Measurements from ENCODE around the gene SDHB. TPM values are rescaled to one million over a fixed set of nuclear protein-coding genes. Genes with fewer than 3 reads are reported as not detected.

The SDHB gene
- polyA plus RNA-seq, 1 of the 3 experiments (the other 2 are of a cell fraction): 128 TPM

DNA sequence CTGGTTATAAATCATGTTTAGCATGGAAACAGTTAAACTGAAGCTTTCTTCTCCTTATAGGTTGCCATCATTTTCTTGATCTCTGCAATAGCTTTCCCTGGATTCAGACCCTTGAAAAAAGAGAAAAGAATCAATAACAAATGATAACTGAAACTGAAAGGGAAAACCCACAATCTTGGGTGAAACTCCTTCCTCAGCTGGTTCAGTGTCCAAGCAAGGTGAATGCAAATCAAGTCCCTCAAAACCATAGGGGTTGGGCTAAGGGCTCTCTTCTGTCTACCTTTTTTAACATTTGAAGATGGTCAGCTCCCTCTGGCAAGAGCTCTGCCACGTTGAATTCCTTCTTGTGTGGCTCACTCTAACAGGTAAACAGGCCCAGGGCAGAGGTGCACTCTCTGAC lies 35.0 kb downstream of the SDHB start:
- H3K4me2 ChIP-seq: no peak overlapping the region
- no peaks in the 10 kb centered on the region for H4K20me1 ChIP-seq (ENCODE audit: insufficient read depth)
- no peaks in the 10 kb centered on the region for H3K4me1 ChIP-seq (ENCODE audit: control insufficient read depth in 1 of 2, insufficient read depth in 2 of 2, low read depth in 1 of 2, low read length in 1 of 2)
- no peak overlapping the region for H3K4me3 ChIP-seq (ENCODE audit: low read depth in 2 of 2, low read length in 1 of 2)
- H3K9ac ChIP-seq: no peak overlapping the region
- no peak for TF ChIP-seq RAD21 (IDR thresholded peaks at IDR 0.05; ENCODE audit: low read length)
- TF ChIP-seq, protein P1, sequence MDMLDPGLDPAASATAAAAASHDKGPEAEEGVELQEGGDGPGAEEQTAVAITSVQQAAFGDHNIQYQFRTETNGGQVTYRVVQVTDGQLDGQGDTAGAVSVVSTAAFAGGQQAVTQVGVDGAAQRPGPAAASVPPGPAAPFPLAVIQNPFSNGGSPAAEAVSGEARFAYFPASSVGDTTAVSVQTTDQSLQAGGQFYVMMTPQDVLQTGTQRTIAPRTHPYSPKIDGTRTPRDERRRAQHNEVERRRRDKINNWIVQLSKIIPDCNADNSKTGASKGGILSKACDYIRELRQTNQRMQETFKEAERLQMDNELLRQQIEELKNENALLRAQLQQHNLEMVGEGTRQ (IDR thresholded peaks at IDR 0.05; ENCODE audit: borderline replicate concordance, low read depth, low read length): no peak
- peaks cover 14% of the 10 kb centered on the region for H3F3A ChIP-seq (replicated peaks; ENCODE audit: insufficient read depth)
- H3K79me2 ChIP-seq (ENCODE audit: insufficient read depth): no peaks in the 10 kb centered on the region
- ChIA-PET POLR2A (no interaction called here), CTCF (interaction anchor here (1.2 to 2.2 kb wide), 5 partner anchors 16 to 398 kb away, joined by 3 to 10 read pairs (median 6); no protein-coding TSS in a partner anchor)
- H3K9me3 ChIP-seq: no peaks in the 10 kb centered on the region
- no peak for DNase-seq
- H3K9me2 ChIP-seq: no peaks in the 10 kb centered on the region
- no peak overlapping the region for H3K27ac ChIP-seq (ENCODE audit: low read depth in 2 of 2, low read length in 1 of 2)
- WGBS (ENCODE audit: low lambda C conversion rate): 80% methylated on average over 1 of the region's 1 CpG
- H3K36me3 ChIP-seq (replicated peaks in 1 of 2; ENCODE audit: control insufficient read depth in 1 of 2, insufficient read depth in 2 of 2, low read length in 1 of 2): peaks cover 13 to 52% of the 10 kb centered on the region in 2 experiments
- H3K27me3 ChIP-seq (ENCODE audit: insufficient read depth): no peaks in the 10 kb centered on the region
- H2AFZ ChIP-seq (ENCODE audit: low read depth): no peak overlapping the region

DNA sequence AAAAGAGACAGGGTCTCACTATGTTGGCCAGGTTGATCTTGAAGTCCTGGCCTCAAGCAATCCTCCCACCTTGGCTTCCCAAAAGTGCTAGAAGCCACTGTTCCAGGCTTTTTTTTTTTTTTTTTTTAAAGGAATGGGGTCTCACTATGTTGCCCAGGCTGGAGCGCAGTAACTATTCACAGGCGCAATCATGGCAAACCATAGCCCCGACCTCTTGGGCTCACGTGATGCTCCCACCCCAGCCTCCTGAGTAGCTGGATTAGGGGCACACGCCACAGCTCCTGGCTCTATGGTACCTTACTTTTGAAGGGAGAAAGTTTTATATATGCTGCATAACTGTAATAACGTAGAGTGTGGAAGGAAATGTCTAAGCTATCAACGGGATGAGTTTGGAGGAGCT lies 36.4 kb downstream of the SDHB start:
- Histone ChIP-seq H3K4me2 (no peak overlapping the region), H3K9me3 (no peaks in the 10 kb centered on the region), H3K9ac (no peak overlapping the region), H3K4me1 (ENCODE audit: control insufficient read depth in 1 of 2, insufficient read depth in 2 of 2, low read depth in 1 of 2, low read length in 1 of 2) (no peaks in the 10 kb centered on the region; a peak in 2 of 4 replicates), H3K36me3 (replicated peaks in 1 of 2; ENCODE audit: control insufficient read depth in 1 of 2, insufficient read depth in 2 of 2, low read length in 1 of 2) (peaks cover 13 to 38% of the 10 kb centered on the region in 2 experiments), H3K27ac (ENCODE audit: low read depth in 2 of 2, low read length in 1 of 2) (no peak overlapping the region), H3K27me3 (ENCODE audit: insufficient read depth) (no peaks in the 10 kb centered on the region), H3K79me2 (ENCODE audit: insufficient read depth) (no peaks in the 10 kb centered on the region), H2AFZ (ENCODE audit: low read depth) (no peak overlapping the region), H4K20me1 (ENCODE audit: insufficient read depth) (no peaks in the 10 kb centered on the region), H3K4me3 (ENCODE audit: low read depth in 2 of 2, low read length in 1 of 2) (no peak overlapping the region), H3F3A (replicated peaks; ENCODE audit: insufficient read depth) (peaks cover 14% of the 10 kb centered on the region), H3K9me2 (no peaks in the 10 kb centered on the region)
- CTCF ChIA-PET: interaction anchor here (1.0 to 2.2 kb wide), 4 partner anchors 17 to 397 kb away, joined by 5 to 10 read pairs (median 6); no protein-coding TSS in a partner anchor
- 97% methylated on average over 7 of the region's 7 CpGs for WGBS (ENCODE audit: low lambda C conversion rate)
- DNase-seq: no peak
- POLR2A ChIA-PET: no interaction called here
- no peak for TF ChIP-seq RFX5 (IDR thresholded peaks at IDR 0.05; ENCODE audit: low read length)
- TF ChIP-seq CHD2 (IDR thresholded peaks at IDR 0.05; ENCODE audit: low read length, partially characterized antibody): no peak
- no peak for TF ChIP-seq FOSL2 (IDR thresholded peaks at IDR 0.05; ENCODE audit: borderline replicate concordance, low read depth)
- no peak for TF ChIP-seq TEAD4 (IDR thresholded peaks at IDR 0.05; ENCODE audit: borderline replicate concordance, insufficient read depth)
- TF ChIP-seq EP300 (IDR thresholded peaks at IDR 0.05; ENCODE audit: borderline replicate concordance in 1 of 2, low read depth in 1 of 2, low read length in 1 of 2): no peak
- no peak for TF ChIP-seq MEF2A (IDR thresholded peaks at IDR 0.05; ENCODE audit: borderline replicate concordance, low read depth)
- TF ChIP-seq, protein P2, sequence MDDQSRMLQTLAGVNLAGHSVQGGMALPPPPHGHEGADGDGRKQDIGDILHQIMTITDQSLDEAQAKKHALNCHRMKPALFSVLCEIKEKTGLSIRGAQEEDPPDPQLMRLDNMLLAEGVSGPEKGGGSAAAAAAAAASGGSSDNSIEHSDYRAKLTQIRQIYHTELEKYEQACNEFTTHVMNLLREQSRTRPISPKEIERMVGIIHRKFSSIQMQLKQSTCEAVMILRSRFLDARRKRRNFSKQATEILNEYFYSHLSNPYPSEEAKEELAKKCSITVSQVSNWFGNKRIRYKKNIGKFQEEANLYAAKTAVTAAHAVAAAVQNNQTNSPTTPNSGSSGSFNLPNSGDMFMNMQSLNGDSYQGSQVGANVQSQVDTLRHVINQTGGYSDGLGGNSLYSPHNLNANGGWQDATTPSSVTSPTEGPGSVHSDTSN (IDR thresholded peaks at IDR 0.05): no peak
- TF ChIP-seq, protein P3, sequence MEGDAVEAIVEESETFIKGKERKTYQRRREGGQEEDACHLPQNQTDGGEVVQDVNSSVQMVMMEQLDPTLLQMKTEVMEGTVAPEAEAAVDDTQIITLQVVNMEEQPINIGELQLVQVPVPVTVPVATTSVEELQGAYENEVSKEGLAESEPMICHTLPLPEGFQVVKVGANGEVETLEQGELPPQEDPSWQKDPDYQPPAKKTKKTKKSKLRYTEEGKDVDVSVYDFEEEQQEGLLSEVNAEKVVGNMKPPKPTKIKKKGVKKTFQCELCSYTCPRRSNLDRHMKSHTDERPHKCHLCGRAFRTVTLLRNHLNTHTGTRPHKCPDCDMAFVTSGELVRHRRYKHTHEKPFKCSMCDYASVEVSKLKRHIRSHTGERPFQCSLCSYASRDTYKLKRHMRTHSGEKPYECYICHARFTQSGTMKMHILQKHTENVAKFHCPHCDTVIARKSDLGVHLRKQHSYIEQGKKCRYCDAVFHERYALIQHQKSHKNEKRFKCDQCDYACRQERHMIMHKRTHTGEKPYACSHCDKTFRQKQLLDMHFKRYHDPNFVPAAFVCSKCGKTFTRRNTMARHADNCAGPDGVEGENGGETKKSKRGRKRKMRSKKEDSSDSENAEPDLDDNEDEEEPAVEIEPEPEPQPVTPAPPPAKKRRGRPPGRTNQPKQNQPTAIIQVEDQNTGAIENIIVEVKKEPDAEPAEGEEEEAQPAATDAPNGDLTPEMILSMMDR (IDR thresholded peaks at IDR 0.05): no peak
- TF ChIP-seq EZH2phosphoT487 (IDR thresholded peaks at IDR 0.05; ENCODE audit: borderline replicate concordance, low read depth): no peak
- TF ChIP-seq, protein P4, sequence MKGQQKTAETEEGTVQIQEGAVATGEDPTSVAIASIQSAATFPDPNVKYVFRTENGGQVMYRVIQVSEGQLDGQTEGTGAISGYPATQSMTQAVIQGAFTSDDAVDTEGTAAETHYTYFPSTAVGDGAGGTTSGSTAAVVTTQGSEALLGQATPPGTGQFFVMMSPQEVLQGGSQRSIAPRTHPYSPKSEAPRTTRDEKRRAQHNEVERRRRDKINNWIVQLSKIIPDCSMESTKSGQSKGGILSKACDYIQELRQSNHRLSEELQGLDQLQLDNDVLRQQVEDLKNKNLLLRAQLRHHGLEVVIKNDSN (IDR thresholded peaks at IDR 0.05; ENCODE audit: borderline replicate concordance, low read depth): no peak
- no peak for TF ChIP-seq FOXM1 (IDR thresholded peaks at IDR 0.05; ENCODE audit: low read depth)
- TF ChIP-seq NFIC (IDR thresholded peaks at IDR 0.05; ENCODE audit: borderline replicate concordance): no peak
- no peak for TF ChIP-seq RXRA (IDR thresholded peaks at IDR 0.05; ENCODE audit: borderline replicate concordance, low read depth)
- TF ChIP-seq, protein P5, sequence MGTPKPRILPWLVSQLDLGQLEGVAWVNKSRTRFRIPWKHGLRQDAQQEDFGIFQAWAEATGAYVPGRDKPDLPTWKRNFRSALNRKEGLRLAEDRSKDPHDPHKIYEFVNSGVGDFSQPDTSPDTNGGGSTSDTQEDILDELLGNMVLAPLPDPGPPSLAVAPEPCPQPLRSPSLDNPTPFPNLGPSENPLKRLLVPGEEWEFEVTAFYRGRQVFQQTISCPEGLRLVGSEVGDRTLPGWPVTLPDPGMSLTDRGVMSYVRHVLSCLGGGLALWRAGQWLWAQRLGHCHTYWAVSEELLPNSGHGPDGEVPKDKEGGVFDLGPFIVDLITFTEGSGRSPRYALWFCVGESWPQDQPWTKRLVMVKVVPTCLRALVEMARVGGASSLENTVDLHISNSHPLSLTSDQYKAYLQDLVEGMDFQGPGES (IDR thresholded peaks at IDR 0.05; ENCODE audit: low read depth, low read length): no peak
- TF ChIP-seq SIN3A (IDR thresholded peaks at IDR 0.05; ENCODE audit: borderline replicate concordance, low read depth, low read length): no peak
- TF ChIP-seq GABPA (IDR thresholded peaks at IDR 0.05; ENCODE audit: low read depth): no peak
- no peak for TF ChIP-seq FOXJ3 (CRISPR knock-in tag; IDR thresholded peaks at IDR 0.05)
